ENCODE measurements around the gene SDR39U1.

GRCh38 chr14:24440606-24441399, 1.8 kb downstream of the SDR39U1 start:
- TF ChIP-seq CTCF (IDR thresholded peaks at IDR 0.05; ENCODE audit: poor library complexity) (no peak), EZH2 (IDR thresholded peaks at IDR 0.05; ENCODE audit: borderline replicate concordance) (no peak), EZH2phosphoT487 (IDR thresholded peaks at IDR 0.05; ENCODE audit: low read depth, severe bottlenecking, unreplicated experiment) (no peak)

Data from hepatocyte (in vitro differentiated cells).